ENCODE data around the gene SORBS2.

SORBS2 gene

GRCh38 chr4:185834778-185835177 is 22.8 kb upstream of the SORBS2 start:
- H3K4me3 ChIP-seq (ENCODE audit: low read depth, low read length), result no peak overlapping the region
- TF ChIP-seq, protein P1, sequence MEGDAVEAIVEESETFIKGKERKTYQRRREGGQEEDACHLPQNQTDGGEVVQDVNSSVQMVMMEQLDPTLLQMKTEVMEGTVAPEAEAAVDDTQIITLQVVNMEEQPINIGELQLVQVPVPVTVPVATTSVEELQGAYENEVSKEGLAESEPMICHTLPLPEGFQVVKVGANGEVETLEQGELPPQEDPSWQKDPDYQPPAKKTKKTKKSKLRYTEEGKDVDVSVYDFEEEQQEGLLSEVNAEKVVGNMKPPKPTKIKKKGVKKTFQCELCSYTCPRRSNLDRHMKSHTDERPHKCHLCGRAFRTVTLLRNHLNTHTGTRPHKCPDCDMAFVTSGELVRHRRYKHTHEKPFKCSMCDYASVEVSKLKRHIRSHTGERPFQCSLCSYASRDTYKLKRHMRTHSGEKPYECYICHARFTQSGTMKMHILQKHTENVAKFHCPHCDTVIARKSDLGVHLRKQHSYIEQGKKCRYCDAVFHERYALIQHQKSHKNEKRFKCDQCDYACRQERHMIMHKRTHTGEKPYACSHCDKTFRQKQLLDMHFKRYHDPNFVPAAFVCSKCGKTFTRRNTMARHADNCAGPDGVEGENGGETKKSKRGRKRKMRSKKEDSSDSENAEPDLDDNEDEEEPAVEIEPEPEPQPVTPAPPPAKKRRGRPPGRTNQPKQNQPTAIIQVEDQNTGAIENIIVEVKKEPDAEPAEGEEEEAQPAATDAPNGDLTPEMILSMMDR (IDR thresholded peaks at IDR 0.05; ENCODE audit: low read depth, low read length, missing control alignments), result no peak
- DNase-seq (ENCODE audit: low read depth), result no peak

DNA sequence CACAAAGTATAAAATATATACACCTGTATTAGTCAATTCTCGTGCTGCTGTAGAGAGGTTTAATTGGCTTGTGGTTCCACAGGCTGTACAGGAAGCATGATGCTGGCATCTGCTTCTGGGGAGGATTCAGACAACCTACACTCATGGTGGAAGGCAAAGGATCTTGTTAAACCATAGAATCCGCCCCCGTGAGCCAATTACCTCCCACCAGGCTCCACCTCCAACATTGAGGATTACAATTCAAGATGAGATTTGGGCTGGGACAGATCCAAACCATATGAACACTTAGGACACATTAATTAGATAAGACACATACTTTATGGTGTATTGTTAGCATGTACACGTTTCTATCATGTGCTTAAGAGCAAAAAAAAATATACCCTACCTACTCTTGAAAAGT is 22.1 kb upstream of the SORBS2 start:
- H3K4me3 ChIP-seq (ENCODE audit: low read depth, low read length), result no peak overlapping the region
- TF ChIP-seq, protein P1 (IDR thresholded peaks at IDR 0.05; ENCODE audit: low read depth, low read length, missing control alignments), result no peak
- DNase-seq (ENCODE audit: low read depth), result no peak

GRCh38 chr4:185833055-185833598 is 21.1 kb upstream of the SORBS2 start:
- DNase-seq (ENCODE audit: low read depth), result no peak
- TF ChIP-seq, protein P1 (IDR thresholded peaks at IDR 0.05; ENCODE audit: low read depth, low read length, missing control alignments), result no peak
- H3K4me3 ChIP-seq (ENCODE audit: low read depth, low read length), result no peak overlapping the region

- TF ChIP-seq, protein P1 (IDR thresholded peaks at IDR 0.05; ENCODE audit: low read depth, low read length, missing control alignments), result no peak
- DNase-seq (ENCODE audit: low read depth), result no peak
- H3K4me3 ChIP-seq (ENCODE audit: low read depth, low read length), result no peak overlapping the region
Measured at GRCh38 chr4:185831125-185831815, 19.3 kb upstream of the SORBS2 start.

- no peak for DNase-seq (ENCODE audit: low read depth)
- no peak overlapping the region for H3K4me3 ChIP-seq (ENCODE audit: low read depth, low read length)
- TF ChIP-seq, protein P1 (IDR thresholded peaks at IDR 0.05; ENCODE audit: low read depth, low read length, missing control alignments), result no peak
Measured at GRCh38 chr4:185830263-185830994, 18.4 kb upstream of the SORBS2 start.

DNA sequence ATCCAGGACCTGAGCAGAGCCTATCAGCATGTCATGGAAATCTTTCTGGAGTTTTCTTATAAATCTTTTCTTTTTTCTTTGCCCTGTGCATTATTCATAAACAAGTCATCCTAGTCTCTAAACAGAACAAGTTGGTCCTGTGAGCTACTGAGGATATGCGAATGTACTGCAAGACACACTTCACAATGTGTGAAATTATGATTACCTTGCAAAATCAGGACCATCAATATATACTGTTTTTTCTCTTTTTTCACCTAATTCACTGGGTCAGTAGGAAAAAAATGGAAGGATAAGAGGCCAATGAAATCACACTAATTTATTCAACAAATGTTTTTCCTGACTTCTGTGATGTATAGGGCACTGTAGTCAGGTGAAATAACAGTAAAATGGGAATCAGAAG is 14.4 kb upstream of the SORBS2 start:
- H3K4me3 ChIP-seq (ENCODE audit: low read depth, low read length), result no peak overlapping the region
- DNase-seq (ENCODE audit: low read depth), result no peak
- TF ChIP-seq, protein P1 (IDR thresholded peaks at IDR 0.05; ENCODE audit: low read depth, low read length, missing control alignments), result no peak
